Fibroblast of the conjunctiva (primary cell): ENCODE measurements around the gene FCER1G.
"Not testable (repeated sequence)": the region's sequence is repeated elsewhere in the genome, so short reads cannot be mapped to it uniquely, and the experiment has no call there.

ENCODE experiments used
- DNase-seq: peaks from one replicate; pipeline ENCODE4 v3.0.0-alpha.2; 2010; ENCODE audit warnings: low read depth

The FCER1G gene

DNA sequence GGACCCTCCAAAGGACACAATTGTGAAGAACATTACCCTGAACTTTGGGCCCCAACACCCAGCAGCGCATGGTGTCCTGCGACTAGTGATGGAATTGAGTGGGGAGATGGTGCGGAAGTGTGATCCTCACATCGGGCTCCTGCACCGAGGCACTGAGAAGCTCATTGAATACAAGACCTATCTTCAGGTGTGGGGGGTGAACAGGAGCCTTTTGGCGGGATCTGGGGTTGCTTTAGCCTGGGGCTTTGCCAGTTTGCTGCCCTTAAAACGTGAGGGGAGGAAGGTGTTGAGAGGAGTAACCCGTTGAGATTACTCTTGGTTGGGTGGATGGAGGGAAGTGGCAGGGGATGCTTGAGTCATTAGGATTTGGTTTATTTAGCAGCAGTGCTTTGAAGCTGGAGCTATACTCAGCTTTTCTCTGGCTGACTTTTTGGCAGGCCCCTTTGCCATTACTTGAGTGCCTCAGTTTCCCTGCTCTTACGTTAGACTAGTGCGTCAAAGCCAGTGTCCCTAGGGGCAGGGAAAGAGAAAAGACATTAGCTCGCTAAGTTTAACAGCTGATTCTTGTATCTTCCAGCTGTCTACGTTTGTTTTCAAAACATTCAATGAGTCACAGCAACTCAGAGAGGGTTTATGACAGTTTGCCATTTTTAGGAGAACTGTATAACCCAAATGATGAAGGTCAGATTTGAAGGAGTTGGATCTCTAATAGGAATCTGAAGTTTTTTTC lies 8.5 kb upstream of the FCER1G start:
- DNase-seq, result no peak

DNA sequence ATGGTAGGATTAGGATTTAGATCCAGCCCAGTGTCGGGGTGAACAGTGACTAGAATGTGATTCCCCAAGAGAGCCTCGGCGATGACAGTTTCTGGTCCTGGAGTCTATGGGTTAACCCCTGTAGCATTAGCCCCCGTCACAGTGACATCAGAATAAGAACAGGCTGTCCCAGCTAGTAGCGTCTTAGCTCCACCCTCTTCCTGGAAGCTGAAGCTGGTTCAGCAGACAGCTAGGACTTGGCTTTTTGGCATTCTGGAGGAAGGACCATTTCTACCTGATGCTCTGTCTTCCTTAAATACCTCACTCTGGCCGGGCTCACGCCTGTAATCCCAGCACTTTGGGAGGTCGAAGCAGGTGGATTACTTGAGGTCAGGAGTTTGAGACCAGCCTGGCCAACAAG lies 7.9 kb upstream of the FCER1G start:
- no peak for DNase-seq

GRCh38 chr1:161209790-161210409 lies 5.2 kb upstream of the FCER1G start:
- peak; percentile 34 for DNase-seq

DNA sequence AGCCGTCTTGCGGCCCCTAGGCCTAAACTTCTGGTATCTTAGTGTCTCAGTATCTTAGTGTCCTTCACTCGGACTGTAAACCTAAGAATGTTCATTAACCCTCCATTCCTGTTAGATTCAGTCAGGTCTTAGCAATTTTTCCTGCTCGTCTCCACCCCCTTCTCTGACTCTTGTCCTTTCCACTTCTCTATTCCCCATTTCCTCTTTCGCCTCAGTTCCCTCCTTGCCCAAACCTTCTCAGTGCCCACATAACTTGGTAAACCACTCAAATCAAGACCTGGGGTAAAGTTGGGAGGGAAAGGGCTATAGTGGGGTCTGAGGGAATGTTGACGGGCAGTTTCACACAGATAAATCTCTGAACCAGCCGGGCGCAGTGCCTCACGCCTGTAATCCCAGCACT lies 726 bp upstream of the FCER1G start:
- DNase-seq, result no peak

- DNase-seq, result no peak
These were observed 2.0 kb downstream of the FCER1G start for GRCh38 chr1:161216945-161217712.

DNA sequence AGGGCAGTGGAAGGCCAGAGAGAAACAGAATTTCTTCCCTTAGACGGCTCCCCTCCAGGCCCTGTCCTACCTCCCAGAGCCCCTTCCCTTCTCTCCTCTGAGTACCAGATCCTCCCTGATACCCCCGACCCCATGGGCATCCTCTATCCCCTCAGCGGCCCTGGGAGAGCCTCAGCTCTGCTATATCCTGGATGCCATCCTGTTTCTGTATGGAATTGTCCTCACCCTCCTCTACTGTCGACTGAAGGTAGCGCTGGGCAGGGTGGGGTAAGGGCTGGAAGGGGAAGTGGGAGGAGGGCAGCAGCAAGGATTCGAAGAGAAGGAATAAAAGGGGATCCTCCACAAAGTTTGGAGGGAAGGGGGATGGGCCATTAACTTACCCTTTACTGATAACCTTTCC lies 2.7 kb downstream of the FCER1G start:
- DNase-seq, result no peak

DNA sequence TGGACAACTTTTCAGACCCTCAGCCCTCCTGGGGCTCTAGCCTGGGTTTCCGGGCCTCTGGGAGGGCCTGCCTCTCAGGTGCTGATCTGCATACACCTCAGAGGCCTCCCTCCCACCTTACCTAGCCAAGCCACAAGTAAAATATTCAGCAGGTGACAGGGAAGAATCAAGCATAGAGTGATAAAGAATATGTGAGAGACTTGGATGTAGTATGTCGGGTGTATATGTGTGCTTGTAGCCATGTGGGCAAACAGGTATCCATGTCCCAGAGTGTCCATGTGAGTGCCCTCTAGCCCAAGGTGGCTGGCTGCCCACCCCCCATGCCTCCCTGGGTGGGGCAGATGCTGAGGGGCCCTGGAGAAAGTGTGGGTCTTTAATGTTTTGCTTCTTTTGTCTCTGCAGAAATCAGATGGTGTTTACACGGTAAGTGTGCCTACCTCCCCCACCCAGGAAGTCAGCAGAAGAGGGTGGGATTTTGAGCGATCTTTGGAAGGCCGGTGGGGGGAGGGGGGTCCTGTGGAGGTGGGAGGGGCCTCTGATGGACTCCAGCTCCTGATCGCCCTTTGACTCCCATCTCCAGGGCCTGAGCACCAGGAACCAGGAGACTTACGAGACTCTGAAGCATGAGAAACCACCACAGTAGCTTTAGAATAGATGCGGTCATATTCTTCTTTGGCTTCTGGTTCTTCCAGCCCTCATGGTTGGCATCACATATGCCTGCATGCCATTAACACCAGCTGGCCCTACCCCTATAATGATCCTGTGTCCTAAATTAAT lies 3.4 kb downstream of the FCER1G start:
- DNase-seq, result no peak

DNA sequence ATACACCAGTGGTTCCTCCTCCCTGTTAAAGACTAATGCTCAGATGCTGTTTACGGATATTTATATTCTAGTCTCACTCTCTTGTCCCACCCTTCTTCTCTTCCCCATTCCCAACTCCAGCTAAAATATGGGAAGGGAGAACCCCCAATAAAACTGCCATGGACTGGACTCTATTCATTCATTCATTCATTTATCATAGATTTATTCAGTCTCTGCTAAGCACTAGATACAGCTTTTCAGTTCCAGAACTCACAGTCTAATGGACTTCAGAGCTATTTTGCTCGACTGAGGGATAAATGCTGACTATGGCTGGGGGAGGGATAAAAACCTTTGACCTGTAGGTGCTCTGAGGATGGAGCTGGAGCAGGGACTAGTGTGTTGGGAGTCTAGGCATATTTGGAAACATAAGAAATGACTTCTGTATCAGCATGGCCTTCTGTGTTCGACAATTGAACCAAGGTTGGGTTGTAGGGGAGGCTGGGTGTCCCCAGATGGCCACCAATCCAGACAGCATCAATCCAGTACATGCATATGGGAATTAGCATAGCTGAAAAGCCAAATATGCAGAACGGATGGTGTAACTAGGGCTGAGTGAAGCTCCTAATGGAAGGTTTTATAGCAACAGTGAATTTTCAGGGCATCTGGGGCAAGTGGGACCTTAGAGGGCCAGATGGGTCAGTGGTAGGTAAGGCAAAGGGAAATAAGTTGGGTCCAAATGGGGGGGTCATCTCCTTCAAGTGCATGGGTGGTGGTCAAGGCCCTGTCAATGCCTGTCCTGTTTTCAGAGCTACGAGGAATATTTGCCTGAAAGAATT lies 4.2 kb downstream of the FCER1G start:
- DNase-seq, result no peak

GRCh38 chr1:161220002-161220401 lies 4.9 kb downstream of the FCER1G start:
- DNase-seq, result no peak

DNA sequence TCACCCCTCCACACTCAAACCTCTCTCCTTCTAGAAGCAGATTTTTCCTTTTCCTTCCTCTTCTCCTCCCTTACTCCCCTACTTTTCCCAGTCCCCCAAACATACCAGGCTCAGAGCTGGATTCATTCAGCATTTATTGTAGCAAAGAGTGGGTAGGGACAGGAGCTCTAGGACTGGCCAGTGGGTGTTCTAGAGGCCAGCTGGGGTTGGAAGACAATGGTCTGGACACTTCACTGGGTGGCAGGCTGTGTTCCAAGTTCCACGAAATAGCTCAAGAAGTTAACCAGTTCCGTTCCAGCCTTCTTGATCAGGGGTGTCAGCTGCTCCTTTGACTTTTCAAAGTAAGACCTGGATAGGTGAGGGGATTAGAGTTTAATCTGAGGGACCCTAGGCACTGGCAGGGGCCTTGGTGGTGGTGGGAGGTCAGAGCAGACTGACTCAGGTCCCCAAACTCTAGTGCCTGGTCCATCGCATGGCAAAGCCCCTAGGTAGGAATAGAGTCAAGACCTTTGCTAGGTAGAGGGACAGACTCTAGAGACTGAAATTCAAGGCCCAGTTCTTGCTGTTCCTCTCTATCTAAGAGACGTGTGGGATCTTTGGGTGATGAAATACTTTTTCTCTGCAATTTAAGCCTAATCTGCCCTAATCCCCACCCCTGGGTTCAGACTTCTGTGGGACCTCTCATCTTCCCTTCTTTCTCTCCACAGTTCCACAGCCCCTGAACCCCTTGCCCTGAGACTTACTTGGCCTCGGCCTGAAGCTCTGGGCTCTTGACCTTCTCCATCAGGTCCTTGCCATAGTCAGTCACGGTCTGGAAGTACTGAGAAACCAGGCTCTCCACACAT lies 7.3 kb downstream of the FCER1G start:
- no peak for DNase-seq

DNA sequence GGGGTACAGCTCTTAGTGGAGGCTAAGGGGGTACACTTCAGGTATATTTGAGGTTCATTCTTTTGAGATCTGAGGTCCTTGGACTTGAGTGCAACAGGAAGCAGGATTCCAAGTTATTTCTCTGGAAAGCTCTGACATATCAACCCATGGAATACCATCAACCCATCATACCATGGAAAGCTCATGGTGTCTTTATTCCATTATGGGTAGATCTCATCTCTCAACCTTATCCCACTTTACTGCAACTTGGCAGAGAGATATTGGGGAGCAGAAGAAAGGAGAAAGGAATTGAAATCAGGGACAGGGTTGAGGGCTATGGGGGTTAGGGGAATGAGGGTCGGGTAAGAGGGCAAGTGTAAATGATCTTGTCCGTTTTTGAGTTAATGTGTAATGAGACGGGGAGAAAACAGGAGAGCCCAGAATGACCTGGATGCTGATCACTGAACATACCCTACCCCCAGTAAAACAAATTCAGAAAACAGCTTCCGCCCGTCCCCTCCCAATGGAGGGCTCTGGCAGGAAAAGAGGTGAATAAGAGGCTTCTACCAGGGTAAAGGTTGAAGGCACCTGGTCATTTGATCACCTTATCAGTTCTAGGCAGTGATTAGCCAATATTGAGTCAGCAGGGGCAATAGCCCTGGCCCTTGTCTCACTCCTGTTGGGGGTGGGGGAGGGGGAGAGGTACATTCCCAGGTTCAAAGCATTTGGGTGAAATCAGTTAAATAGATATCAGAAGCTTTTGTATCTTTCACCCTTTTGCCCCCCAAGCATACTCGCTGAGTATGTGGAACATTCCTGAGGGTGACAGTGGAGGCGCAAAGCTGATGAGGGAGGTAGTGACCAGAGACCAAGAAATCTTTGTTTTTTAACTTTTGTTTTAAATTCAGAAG lies 9.0 kb downstream of the FCER1G start:
- no peak for DNase-seq

DNA sequence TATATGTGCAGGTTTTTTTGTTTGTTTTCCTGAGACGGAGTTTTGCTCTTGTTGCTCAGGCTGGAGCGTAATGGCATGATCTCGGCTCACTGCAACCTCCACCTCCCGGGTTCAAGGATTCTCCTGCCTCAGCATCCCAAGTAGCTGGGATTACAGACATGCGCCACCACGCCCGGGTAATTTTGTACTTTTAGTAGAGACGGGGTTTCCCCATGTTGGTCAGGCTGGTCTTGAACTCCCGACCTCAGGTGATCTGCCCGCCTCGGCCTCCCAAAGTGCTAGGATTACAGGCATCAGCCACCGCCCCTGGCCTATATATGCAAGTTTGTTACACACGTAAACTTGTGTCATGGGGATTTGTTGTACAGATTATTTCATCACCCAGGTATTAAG lies 9.6 kb downstream of the FCER1G start:
- not testable (repeated sequence) for DNase-seq

GRCh38 chr1:161225178-161225533 lies 10.1 kb downstream of the FCER1G start:
- DNase-seq, result no peak

- peak; percentile 100 for DNase-seq
These were observed 10.6 kb downstream of the FCER1G start, which contains the start of gene TOMM40L for GRCh38 chr1:161225534-161226319. TSS of gene TOMM40L (plus strand) at chr1:161226060. CDS start at chr1:161226490, 430 bp downstream.

DNA sequence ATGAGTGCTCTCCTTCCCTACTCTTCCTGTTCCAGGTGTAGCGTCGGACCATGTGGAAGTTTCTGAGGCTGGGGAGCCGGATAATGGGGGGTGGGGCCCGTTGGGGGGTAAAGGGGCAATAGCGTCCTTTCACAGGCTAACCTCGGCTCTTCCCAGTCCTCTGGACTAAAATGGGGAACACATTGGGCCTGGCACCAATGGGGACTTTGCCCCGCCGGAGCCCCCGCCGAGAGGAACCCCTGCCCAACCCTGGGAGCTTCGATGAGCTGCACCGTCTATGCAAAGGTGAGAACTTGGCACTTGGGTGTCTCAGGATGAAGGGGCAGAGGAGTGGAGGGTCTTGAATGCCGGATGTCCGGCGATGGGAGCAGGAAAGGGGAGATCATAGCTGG lies 11.2 kb downstream of the FCER1G start:
- no peak for DNase-seq

- no peak for DNase-seq
These were observed 11.7 kb downstream of the FCER1G start for GRCh38 chr1:161226759-161227158.

DNA sequence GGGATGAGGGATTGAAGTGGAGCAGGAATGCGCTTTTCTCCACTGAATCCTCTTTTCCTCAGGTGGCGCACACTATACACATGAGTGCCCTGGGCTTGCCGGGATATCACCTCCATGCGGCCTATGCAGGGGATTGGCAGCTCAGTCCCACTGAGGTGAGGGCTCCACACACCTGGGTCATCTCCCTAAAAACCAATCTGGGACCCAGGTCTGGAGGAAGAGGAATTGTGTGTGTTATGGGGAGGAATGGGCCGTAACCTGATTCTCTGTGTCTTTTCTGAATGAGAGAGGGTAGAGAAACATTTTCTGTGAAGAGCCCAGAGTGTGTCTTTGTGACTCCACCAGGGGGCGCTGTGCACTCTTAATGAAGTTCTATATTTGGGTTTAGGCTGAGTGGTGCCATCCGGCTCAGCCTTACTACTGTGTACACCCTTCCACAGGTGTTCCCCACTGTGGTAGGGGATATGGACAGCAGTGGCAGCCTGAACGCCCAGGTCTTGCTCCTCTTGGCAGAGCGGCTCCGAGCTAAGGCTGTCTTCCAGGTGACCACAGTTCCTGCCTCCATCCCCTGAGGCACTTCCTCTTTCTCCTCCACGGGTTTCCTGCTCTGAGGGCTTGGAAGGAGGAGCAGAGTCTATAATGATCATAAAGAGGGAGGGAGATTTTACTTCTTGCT lies 12.2 kb downstream of the FCER1G start:
- DNase-seq, result peak; percentile 65

GRCh38 chr1:161228032-161228431 lies 12.9 kb downstream of the FCER1G start:
- no peak for DNase-seq
